HG02884 (cell line): Measurements from ENCODE around the gene NID1.
"Not testable (repeated sequence)": the region's sequence is repeated elsewhere in the genome, so short reads cannot be mapped to it uniquely, and the experiment has no call there.

ENCODE experiments used
- ATAC-seq: cut with Tn5 transposase; IDR thresholded peaks from one replicate; pipeline ENCODE4 v1.9.1; 2021; ENCODE audit warnings: mild to moderate bottlenecking, moderate library complexity; ENCODE audit not compliant: unreplicated experiment

NID1 gene

GRCh38 chr1:236033336-236033735 lies 31.6 kb downstream of the NID1 start:
- no peak for ATAC-seq

GRCh38 chr1:236030534-236030933 lies 34.4 kb downstream of the NID1 start:
- no peak for ATAC-seq

- no peak for ATAC-seq
Observed at GRCh38 chr1:236029428-236029940, 35.4 kb downstream of the NID1 start.

GRCh38 chr1:236027104-236027503 lies 37.8 kb downstream of the NID1 start:
- ATAC-seq = no peak

GRCh38 chr1:236025836-236026235 lies 39.1 kb downstream of the NID1 start:
- ATAC-seq = no peak

- no peak for ATAC-seq
Observed at GRCh38 chr1:236024641-236025040, 40.2 kb downstream of the NID1 start.

- ATAC-seq = no peak
Observed at GRCh38 chr1:236023926-236024565, 40.8 kb downstream of the NID1 start.

- ATAC-seq = no peak
Observed at GRCh38 chr1:236021424-236022135, 43.3 kb downstream of the NID1 start.

GRCh38 chr1:236020359-236021219 lies 44.3 kb downstream of the NID1 start:
- ATAC-seq = no peak

GRCh38 chr1:236018885-236019453 lies 45.9 kb downstream of the NID1 start:
- no peak for ATAC-seq

GRCh38 chr1:236016782-236017400 lies 48.0 kb downstream of the NID1 start:
- ATAC-seq = no peak

- ATAC-seq = no peak
Observed at GRCh38 chr1:236016083-236016482, 48.8 kb downstream of the NID1 start.

- ATAC-seq = no peak
Observed at GRCh38 chr1:236015539-236015938, 49.4 kb downstream of the NID1 start.

GRCh38 chr1:236013330-236013729 lies 51.6 kb downstream of the NID1 start:
- ATAC-seq = no peak

- no peak for ATAC-seq
Observed at GRCh38 chr1:236011641-236012040, 53.2 kb downstream of the NID1 start.

GRCh38 chr1:236010443-236010842 lies 54.4 kb downstream of the NID1 start:
- no peak for ATAC-seq

- ATAC-seq = no peak
Observed at GRCh38 chr1:236009857-236010256, 55.0 kb downstream of the NID1 start.

- no peak for ATAC-seq
Observed at GRCh38 chr1:236009191-236009590, 55.7 kb downstream of the NID1 start.

- ATAC-seq = no peak
Observed at GRCh38 chr1:236007781-236008180, 57.1 kb downstream of the NID1 start.

GRCh38 chr1:236003058-236003457 lies 61.8 kb downstream of the NID1 start:
- not testable (repeated sequence) for ATAC-seq

GRCh38 chr1:236002572-236002971 lies 62.3 kb downstream of the NID1 start:
- no peak for ATAC-seq
